HEK293 (cell line): Measurements from ENCODE around the gene CNTFR.

Experiments used
- HOXA7 ChIP-seq: sonication (generic); formaldehyde crosslinking; IDR thresholded peaks from 2 replicates; pipeline ENCODE4 v1.8.1; 2022; ENCODE audit warnings: missing genetic modification reagents, borderline replicate concordance
- HOXD13 ChIP-seq: sonication (generic); formaldehyde crosslinking; IDR thresholded peaks from 2 replicates; pipeline ENCODE4 v1.8.0; 2022; ENCODE audit warnings: missing genetic modification reagents, borderline replicate concordance
- KLF10 ChIP-seq: fragments of 450-650 bp; IDR thresholded peaks from 2 replicates; pipeline ENCODE4 v1.5.1; 2018; ENCODE audit warnings: missing biosample characterization, mild to moderate bottlenecking, missing genetic modification characterization
- OVOL3 ChIP-seq: fragments of 450-650 bp; formaldehyde crosslinking; IDR thresholded peaks from 2 replicates; pipeline ENCODE4 v1.5.1; 2016; ENCODE audit warnings: missing biosample characterization, missing genetic modification characterization
- TCF7L2 ChIP-seq: IDR thresholded peaks from 2 replicates; pipeline ENCODE4 v1.6.1; 2011; ENCODE audit warnings: low read depth, mild to moderate bottlenecking, inconsistent platforms, low read length, moderate library complexity, borderline replicate concordance
- TRIM28 ChIP-seq: IDR thresholded peaks from 2 replicates; pipeline ENCODE4 v1.6.1; 2011; ENCODE audit warnings: low read length, control low read depth, borderline replicate concordance
- ZBTB1 ChIP-seq: fragments of 450-650 bp; formaldehyde crosslinking; IDR thresholded peaks from 2 replicates; pipeline ENCODE4 v1.5.1; 2016; ENCODE audit warnings: missing biosample characterization, missing genetic modification characterization
- ZBTB17 ChIP-seq: fragments of 450-650 bp; formaldehyde crosslinking; IDR thresholded peaks from 2 replicates; pipeline ENCODE4 v1.5.1; 2016; ENCODE audit warnings: missing biosample characterization, missing genetic modification characterization
- ZBTB48 ChIP-seq: fragments of 450-650 bp; formaldehyde crosslinking; IDR thresholded peaks from 2 replicates; pipeline ENCODE4 v1.5.1; 2016; ENCODE audit warnings: missing biosample characterization, missing genetic modification characterization
- ZBTB7A ChIP-seq: fragments of 450-650 bp; formaldehyde crosslinking; IDR thresholded peaks from 2 replicates; pipeline ENCODE4 v1.5.1; 2016; ENCODE audit warnings: low read depth, missing biosample characterization, missing genetic modification characterization
- ZEB2 ChIP-seq: fragments of 450-650 bp; formaldehyde crosslinking; IDR thresholded peaks from 2 replicates; pipeline ENCODE4 v1.5.1; 2016; ENCODE audit warnings: missing biosample characterization, missing genetic modification characterization
- ZNF114 ChIP-seq: fragments of 450-650 bp; formaldehyde crosslinking; IDR thresholded peaks from 2 replicates; pipeline ENCODE4 v1.5.0; 2017; ENCODE audit warnings: missing biosample characterization, missing genetic modification characterization
- ZNF146 ChIP-seq: fragments of 450-650 bp; formaldehyde crosslinking; IDR thresholded peaks from 2 replicates; pipeline ENCODE4 v1.5.1; 2016; ENCODE audit warnings: missing biosample characterization, missing genetic modification characterization
- ZNF184 ChIP-seq: fragments of 450-650 bp; IDR thresholded peaks from 2 replicates; pipeline ENCODE4 v1.5.1; 2018; ENCODE audit warnings: missing biosample characterization, mild to moderate bottlenecking, missing genetic modification characterization
- ZNF211 ChIP-seq: fragments of 450-650 bp; formaldehyde crosslinking; IDR thresholded peaks from 2 replicates; pipeline ENCODE4 v1.5.1; 2016; ENCODE audit warnings: low read depth, missing biosample characterization, missing genetic modification characterization
- ZNF214 ChIP-seq: fragments of 450-650 bp; formaldehyde crosslinking; IDR thresholded peaks from 2 replicates; pipeline ENCODE4 v1.5.1; 2017; ENCODE audit warnings: missing biosample characterization, mild to moderate bottlenecking, missing genetic modification characterization, borderline replicate concordance
- ZNF221 ChIP-seq: fragments of 450-650 bp; formaldehyde crosslinking; IDR thresholded peaks from 2 replicates; pipeline ENCODE4 v1.5.1; 2017; ENCODE audit warnings: missing biosample characterization, missing genetic modification characterization, borderline replicate concordance
- ZNF23 ChIP-seq: fragments of 450-650 bp; formaldehyde crosslinking; IDR thresholded peaks from 2 replicates; pipeline ENCODE4 v1.5.1; 2016; ENCODE audit warnings: missing biosample characterization, missing genetic modification characterization, borderline replicate concordance
- ZNF473 ChIP-seq: fragments of 450-650 bp; formaldehyde crosslinking; IDR thresholded peaks from 2 replicates; pipeline ENCODE4 v1.5.1; 2017; ENCODE audit warnings: missing biosample characterization, missing genetic modification characterization
- ZNF626 ChIP-seq: fragments of 450-650 bp; sonication (Bioruptor Pico); formaldehyde crosslinking; IDR thresholded peaks from 2 replicates; pipeline ENCODE4 v1.5.1; 2018; ENCODE audit warnings: missing biosample characterization, missing genetic modification characterization, inconsistent platforms
- ZNF658 ChIP-seq: fragments of 450-650 bp; formaldehyde crosslinking; IDR thresholded peaks from 2 replicates; pipeline ENCODE4; 2016; ENCODE audit warnings: missing biosample characterization, missing genetic modification characterization
- ZNF664 ChIP-seq: fragments of 450-650 bp; formaldehyde crosslinking; IDR thresholded peaks from 2 replicates; pipeline ENCODE4 v1.5.1; 2016; ENCODE audit warnings: missing biosample characterization, missing genetic modification characterization
- ZSCAN16 ChIP-seq: fragments of 450-650 bp; formaldehyde crosslinking; IDR thresholded peaks from 2 replicates; pipeline ENCODE4 v1.5.1; 2016; ENCODE audit warnings: missing biosample characterization, missing genetic modification characterization
- TF ChIP-seq, protein P1 (sequence below): fragments of 450-650 bp; formaldehyde crosslinking; IDR thresholded peaks from 2 replicates; pipeline ENCODE4 v1.5.1; 2016; ENCODE audit warnings: missing biosample characterization, missing genetic modification characterization
- TF ChIP-seq, protein P2 (sequence below): fragments of 450-650 bp; formaldehyde crosslinking; IDR thresholded peaks from 2 replicates; pipeline ENCODE4 v1.5.1; 2016; ENCODE audit warnings: missing biosample characterization, missing genetic modification characterization
- TF ChIP-seq, protein P3 (sequence below): IDR thresholded peaks from 2 replicates; pipeline ENCODE4 v1.6.1; 2011; ENCODE audit warnings: mild to moderate bottlenecking, low read depth, low read length, borderline replicate concordance
- TF ChIP-seq, protein P4 (sequence below): fragments of 450-650 bp; IDR thresholded peaks from 2 replicates; pipeline ENCODE4 v1.5.1; 2018; ENCODE audit warnings: missing biosample characterization, mild to moderate bottlenecking, missing genetic modification characterization
- TF ChIP-seq, protein P5 (sequence below): fragments of 450-650 bp; formaldehyde crosslinking; IDR thresholded peaks from 2 replicates; pipeline ENCODE4 v1.5.1; 2016; ENCODE audit warnings: missing biosample characterization, missing genetic modification characterization, borderline replicate concordance

CNTFR gene

DNA sequence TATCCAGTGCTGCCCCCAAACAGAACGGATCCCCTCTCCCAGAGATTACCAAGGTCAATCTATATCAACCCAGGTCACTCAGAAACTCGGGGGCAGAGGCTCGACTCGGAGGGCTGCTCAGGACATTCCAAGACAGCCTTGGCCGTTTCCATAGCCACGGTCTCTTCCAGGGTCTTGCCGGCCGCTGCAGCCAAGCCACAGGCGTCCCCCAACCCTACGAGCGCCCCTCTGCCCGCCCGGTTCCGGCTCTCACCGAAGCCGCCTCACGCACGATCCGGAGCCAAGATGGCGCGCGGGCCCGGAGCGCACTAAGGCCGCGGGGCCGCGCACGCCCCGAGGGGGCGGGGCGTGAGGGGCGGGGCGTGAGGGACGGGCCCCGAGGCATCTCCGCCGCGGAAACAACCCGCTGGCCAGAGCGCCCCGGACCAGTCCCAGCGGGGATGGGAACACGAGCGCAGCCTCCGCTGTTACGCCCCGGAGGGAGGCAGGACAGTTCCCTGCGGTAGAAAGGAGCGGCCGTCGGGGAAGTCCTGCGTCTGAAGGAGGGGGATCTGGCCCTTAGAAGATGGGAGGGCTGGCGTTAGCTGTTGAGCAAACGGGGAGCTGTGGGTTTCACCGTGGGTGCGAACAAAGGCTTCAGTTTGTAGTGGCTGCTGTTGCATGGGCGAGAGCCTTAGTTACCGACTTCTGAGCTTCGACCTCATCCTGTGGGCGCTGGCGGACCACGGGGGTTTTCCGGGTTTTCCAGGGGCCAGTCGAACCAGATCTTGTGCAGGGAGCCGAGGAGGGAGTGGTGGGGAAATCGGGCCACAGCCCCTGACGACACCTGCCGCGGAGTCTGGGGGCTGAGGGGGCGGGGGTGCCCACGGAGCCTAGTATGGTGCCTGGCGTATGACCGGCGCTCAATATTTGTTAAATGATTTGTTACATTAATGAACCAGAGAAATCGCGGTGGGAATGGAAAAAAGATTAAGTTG is 22.6 kb upstream of the CNTFR start, which contains the start of gene RPP25L (continued):
- TF ChIP-seq, protein P1, sequence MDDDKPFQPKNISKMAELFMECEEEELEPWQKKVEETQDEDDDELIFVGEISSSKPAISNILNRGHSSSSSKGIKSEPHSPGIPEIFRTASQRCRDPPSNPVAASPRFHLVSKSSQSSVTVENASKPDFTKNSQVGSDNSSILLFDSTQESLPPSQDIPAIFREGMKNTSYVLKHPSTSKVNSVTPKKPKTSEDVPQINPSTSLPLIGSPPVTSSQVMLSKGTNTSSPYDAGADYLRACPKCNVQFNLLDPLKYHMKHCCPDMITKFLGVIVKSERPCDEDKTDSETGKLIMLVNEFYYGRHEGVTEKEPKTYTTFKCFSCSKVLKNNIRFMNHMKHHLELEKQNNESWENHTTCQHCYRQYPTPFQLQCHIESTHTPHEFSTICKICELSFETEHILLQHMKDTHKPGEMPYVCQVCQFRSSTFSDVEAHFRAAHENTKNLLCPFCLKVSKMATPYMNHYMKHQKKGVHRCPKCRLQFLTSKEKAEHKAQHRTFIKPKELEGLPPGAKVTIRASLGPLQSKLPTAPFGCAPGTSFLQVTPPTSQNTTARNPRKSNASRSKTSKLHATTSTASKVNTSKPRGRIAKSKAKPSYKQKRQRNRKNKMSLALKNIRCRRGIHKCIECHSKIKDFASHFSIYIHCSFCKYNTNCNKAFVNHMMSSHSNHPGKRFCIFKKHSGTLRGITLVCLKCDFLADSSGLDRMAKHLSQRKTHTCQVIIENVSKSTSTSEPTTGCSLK (tag by site-specific recombination) = no peak
- no peak for TF ChIP-seq ZNF658 (tag by site-specific recombination)
- no peak for TF ChIP-seq ZNF146
- no peak for TF ChIP-seq OVOL3 (tag by site-specific recombination)
- TF ChIP-seq ZNF214 = no peak
- no peak for TF ChIP-seq ZBTB1 (tag by site-specific recombination)
- no peak for TF ChIP-seq ZNF23
- no peak for TF ChIP-seq TRIM28
- TF ChIP-seq TCF7L2 = no peak
- TF ChIP-seq, protein P2, sequence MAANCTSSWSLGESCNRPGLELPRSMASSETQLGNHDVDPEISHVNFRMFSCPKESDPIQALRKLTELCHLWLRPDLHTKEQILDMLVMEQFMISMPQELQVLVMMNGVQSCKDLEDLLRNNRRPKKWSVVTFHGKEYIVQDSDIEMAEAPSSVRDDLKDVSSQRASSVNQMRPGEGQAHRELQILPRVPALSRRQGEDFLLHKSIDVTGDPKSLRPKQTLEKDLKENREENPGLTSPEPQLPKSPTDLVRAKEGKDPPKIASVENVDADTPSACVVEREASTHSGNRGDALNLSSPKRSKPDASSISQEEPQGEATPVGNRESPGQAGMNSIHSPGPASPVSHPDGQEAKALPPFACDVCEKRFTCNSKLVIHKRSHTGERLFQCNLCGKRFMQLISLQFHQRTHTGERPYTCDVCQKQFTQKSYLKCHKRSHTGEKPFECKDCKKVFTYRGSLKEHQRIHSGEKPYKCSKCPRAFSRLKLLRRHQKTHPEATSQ (tag by site-specific recombination) = no peak
- TF ChIP-seq HOXD13 (CRISPR knock-in tag) = no peak
- TF ChIP-seq ZNF211 (tag by site-specific recombination) = no peak
- no peak for TF ChIP-seq ZEB2 (tag by site-specific recombination)
- TF ChIP-seq HOXA7 (CRISPR knock-in tag) = no peak
- TF ChIP-seq, protein P3, sequence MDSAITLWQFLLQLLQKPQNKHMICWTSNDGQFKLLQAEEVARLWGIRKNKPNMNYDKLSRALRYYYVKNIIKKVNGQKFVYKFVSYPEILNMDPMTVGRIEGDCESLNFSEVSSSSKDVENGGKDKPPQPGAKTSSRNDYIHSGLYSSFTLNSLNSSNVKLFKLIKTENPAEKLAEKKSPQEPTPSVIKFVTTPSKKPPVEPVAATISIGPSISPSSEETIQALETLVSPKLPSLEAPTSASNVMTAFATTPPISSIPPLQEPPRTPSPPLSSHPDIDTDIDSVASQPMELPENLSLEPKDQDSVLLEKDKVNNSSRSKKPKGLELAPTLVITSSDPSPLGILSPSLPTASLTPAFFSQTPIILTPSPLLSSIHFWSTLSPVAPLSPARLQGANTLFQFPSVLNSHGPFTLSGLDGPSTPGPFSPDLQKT = no peak
- TF ChIP-seq ZNF626 (tag by site-specific recombination) = no peak
- TF ChIP-seq ZNF664 (tag by site-specific recombination) = peak; percentile 61
- TF ChIP-seq, protein P4, sequence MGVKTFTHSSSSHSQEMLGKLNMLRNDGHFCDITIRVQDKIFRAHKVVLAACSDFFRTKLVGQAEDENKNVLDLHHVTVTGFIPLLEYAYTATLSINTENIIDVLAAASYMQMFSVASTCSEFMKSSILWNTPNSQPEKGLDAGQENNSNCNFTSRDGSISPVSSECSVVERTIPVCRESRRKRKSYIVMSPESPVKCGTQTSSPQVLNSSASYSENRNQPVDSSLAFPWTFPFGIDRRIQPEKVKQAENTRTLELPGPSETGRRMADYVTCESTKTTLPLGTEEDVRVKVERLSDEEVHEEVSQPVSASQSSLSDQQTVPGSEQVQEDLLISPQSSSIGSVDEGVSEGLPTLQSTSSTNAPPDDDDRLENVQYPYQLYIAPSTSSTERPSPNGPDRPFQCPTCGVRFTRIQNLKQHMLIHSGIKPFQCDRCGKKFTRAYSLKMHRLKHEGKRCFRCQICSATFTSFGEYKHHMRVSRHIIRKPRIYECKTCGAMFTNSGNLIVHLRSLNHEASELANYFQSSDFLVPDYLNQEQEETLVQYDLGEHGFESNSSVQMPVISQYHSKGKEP = no peak
- no peak for TF ChIP-seq ZNF114 (tag by site-specific recombination)
- 0 out of 2 replicates have a peak, but pooled peaks have one; percentile 14 for TF ChIP-seq ZBTB17 (tag by site-specific recombination)
- TF ChIP-seq ZNF184 (tag by site-specific recombination) = no peak
- TF ChIP-seq, protein P5, sequence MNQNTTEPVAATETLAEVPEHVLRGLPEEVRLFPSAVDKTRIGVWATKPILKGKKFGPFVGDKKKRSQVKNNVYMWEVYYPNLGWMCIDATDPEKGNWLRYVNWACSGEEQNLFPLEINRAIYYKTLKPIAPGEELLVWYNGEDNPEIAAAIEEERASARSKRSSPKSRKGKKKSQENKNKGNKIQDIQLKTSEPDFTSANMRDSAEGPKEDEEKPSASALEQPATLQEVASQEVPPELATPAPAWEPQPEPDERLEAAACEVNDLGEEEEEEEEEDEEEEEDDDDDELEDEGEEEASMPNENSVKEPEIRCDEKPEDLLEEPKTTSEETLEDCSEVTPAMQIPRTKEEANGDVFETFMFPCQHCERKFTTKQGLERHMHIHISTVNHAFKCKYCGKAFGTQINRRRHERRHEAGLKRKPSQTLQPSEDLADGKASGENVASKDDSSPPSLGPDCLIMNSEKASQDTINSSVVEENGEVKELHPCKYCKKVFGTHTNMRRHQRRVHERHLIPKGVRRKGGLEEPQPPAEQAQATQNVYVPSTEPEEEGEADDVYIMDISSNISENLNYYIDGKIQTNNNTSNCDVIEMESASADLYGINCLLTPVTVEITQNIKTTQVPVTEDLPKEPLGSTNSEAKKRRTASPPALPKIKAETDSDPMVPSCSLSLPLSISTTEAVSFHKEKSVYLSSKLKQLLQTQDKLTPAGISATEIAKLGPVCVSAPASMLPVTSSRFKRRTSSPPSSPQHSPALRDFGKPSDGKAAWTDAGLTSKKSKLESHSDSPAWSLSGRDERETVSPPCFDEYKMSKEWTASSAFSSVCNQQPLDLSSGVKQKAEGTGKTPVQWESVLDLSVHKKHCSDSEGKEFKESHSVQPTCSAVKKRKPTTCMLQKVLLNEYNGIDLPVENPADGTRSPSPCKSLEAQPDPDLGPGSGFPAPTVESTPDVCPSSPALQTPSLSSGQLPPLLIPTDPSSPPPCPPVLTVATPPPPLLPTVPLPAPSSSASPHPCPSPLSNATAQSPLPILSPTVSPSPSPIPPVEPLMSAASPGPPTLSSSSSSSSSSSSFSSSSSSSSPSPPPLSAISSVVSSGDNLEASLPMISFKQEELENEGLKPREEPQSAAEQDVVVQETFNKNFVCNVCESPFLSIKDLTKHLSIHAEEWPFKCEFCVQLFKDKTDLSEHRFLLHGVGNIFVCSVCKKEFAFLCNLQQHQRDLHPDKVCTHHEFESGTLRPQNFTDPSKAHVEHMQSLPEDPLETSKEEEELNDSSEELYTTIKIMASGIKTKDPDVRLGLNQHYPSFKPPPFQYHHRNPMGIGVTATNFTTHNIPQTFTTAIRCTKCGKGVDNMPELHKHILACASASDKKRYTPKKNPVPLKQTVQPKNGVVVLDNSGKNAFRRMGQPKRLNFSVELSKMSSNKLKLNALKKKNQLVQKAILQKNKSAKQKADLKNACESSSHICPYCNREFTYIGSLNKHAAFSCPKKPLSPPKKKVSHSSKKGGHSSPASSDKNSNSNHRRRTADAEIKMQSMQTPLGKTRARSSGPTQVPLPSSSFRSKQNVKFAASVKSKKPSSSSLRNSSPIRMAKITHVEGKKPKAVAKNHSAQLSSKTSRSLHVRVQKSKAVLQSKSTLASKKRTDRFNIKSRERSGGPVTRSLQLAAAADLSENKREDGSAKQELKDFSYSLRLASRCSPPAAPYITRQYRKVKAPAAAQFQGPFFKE (tag by site-specific recombination) = no peak
- no peak for TF ChIP-seq ZBTB7A
- no peak for TF ChIP-seq ZNF473 (tag by site-specific recombination)
- TF ChIP-seq ZNF221 (tag by site-specific recombination) = no peak
- no peak for TF ChIP-seq ZSCAN16 (tag by site-specific recombination)
- no peak for TF ChIP-seq KLF10 (tag by site-specific recombination)
- no peak for TF ChIP-seq ZBTB48
